Stomach (tissue), 4 donors: Measurements from ENCODE around the gene OR1N1.

Experiments used
- POLR2AphosphoS5 ChIP-seq, 3 donors: sonication (generic); formaldehyde crosslinking; IDR thresholded peaks; one replicate each; pipeline ENCODE4 v1.6.1; 2016; ENCODE audit warnings: antibody characterized with exemption in 3 of 3
- TF ChIP-seq, protein P1 (sequence below), 7 experiments: fragments of 450-650 bp in 4 of 7; fragments of 200-600 bp in 3 of 7; sonication (generic) in 3 of 7; IDR thresholded peaks; one replicate each; pipeline ENCODE4 v1.5.1; 2016 to 2019; ENCODE audit warnings: antibody characterized with exemption in 7 of 7, control low read depth in 2 of 7, mild to moderate bottlenecking in 1 of 7

DNA sequence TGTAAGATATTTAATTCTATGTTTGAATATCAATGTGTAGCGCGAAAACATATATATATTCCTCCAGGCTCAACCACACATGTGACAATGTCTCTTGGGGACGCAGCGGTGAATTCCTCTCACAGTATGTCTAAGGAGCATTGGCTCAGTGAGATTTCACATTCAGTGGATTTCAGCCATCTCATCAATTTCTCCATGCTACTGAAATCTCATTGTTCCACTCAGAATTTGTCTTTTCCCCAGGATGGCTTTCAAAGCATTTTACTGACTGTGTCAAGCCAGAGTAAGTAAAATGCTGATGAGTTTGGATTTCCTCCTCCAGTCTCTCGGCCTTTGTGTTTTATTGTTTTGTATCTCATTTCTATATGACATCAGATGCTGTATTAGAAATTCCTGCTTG is 48.0 kb downstream of the OR1N1 start:
- TF ChIP-seq, protein P1, sequence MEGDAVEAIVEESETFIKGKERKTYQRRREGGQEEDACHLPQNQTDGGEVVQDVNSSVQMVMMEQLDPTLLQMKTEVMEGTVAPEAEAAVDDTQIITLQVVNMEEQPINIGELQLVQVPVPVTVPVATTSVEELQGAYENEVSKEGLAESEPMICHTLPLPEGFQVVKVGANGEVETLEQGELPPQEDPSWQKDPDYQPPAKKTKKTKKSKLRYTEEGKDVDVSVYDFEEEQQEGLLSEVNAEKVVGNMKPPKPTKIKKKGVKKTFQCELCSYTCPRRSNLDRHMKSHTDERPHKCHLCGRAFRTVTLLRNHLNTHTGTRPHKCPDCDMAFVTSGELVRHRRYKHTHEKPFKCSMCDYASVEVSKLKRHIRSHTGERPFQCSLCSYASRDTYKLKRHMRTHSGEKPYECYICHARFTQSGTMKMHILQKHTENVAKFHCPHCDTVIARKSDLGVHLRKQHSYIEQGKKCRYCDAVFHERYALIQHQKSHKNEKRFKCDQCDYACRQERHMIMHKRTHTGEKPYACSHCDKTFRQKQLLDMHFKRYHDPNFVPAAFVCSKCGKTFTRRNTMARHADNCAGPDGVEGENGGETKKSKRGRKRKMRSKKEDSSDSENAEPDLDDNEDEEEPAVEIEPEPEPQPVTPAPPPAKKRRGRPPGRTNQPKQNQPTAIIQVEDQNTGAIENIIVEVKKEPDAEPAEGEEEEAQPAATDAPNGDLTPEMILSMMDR (IDR thresholded peaks at IDR 0.05), result no peak
- TF ChIP-seq POLR2AphosphoS5 (IDR thresholded peaks at IDR 0.05), result no peak
